NCI-H2081 treated with DMSO at 0.1 percent for 48 hours (cell line): ENCODE measurements around the gene CLTCL1.

Source experiments
- DNase-seq: peaks from one replicate; lab custom pipeline; 2025; lab: John Stamatoyannopoulos, UW

The CLTCL1 gene

GRCh38 chr22:19150482-19151328, 140.8 kb downstream of the CLTCL1 start:
- DNase-seq = no peak

- no peak for DNase-seq
Observed at GRCh38 chr22:19149991-19150390, 141.5 kb downstream of the CLTCL1 start, which contains the start of gene GSC2. Gene GSC2, minus strand, starts transcription at chr22:19150292. Its CDS starts 9 bp downstream, at chr22:19150283.

- no peak for DNase-seq
Observed at GRCh38 chr22:19149047-19149883, 142.3 kb downstream of the CLTCL1 start.

- DNase-seq = no peak
Observed at GRCh38 chr22:19148417-19149046, 143.0 kb downstream of the CLTCL1 start.

- DNase-seq = no peak
Observed at GRCh38 chr22:19147195-19147780, 144.2 kb downstream of the CLTCL1 start.

- no peak for DNase-seq
Observed at GRCh38 chr22:19146215-19146968, 145.1 kb downstream of the CLTCL1 start.

GRCh38 chr22:19143967-19144400, 147.5 kb downstream of the CLTCL1 start:
- no peak for DNase-seq

- no peak for DNase-seq
Observed at GRCh38 chr22:19143212-19143611, 148.3 kb downstream of the CLTCL1 start.

GRCh38 chr22:19142394-19142793, 149.1 kb downstream of the CLTCL1 start:
- DNase-seq = no peak

- no peak for DNase-seq
Observed at GRCh38 chr22:19139974-19140373, 151.5 kb downstream of the CLTCL1 start.

- no peak for DNase-seq
Observed at GRCh38 chr22:19139001-19139356, 152.5 kb downstream of the CLTCL1 start.

- no peak for DNase-seq
Observed at GRCh38 chr22:19138217-19139000, 153.1 kb downstream of the CLTCL1 start.

- no peak for DNase-seq
Observed at GRCh38 chr22:19137384-19138216, 153.9 kb downstream of the CLTCL1 start.

- DNase-seq = no peak
Observed at GRCh38 chr22:19136915-19137314, 154.6 kb downstream of the CLTCL1 start.

- no peak for DNase-seq
Observed at GRCh38 chr22:19134874-19135273, 156.6 kb downstream of the CLTCL1 start.

- no peak for DNase-seq
Observed at GRCh38 chr22:19134176-19134831, 157.2 kb downstream of the CLTCL1 start.

GRCh38 chr22:19133561-19133960, 158.0 kb downstream of the CLTCL1 start:
- DNase-seq = no peak

- DNase-seq = no peak
Observed at GRCh38 chr22:19132693-19133400, 158.7 kb downstream of the CLTCL1 start.
